Endodermal cell (in vitro differentiated cells): ENCODE measurements around the gene GTF3C1. TPM values are rescaled to one million over a fixed set of nuclear protein-coding genes. Genes with fewer than 3 reads are reported as not detected.

ENCODE experiments used
- DNase-seq: peaks from one replicate; pipeline ENCODE4 v3.0.0-alpha.2; 2017
- H3K27ac ChIP-seq: 2 replicates; pipeline ENCODE4 v1.5.1; 2013; ENCODE audit warnings: mild to moderate bottlenecking, low read depth, low read length, moderate library complexity
- H3K27me3 ChIP-seq: 2 replicates; pipeline ENCODE4 v1.6.1; 2013; ENCODE audit warnings: mild to moderate bottlenecking, low read length, moderate library complexity; ENCODE audit not compliant: insufficient read depth, control insufficient read depth, poor library complexity, severe bottlenecking
- H3K36me3 ChIP-seq: 2 replicates; pipeline ENCODE4 v1.7.0; 2013; ENCODE audit warnings: mild to moderate bottlenecking, low read length, moderate library complexity; ENCODE audit not compliant: control insufficient read depth, insufficient read depth
- H3K4me1 ChIP-seq: one replicate; pipeline ENCODE4 v1.7.0; 2013; ENCODE audit warnings: low read length; ENCODE audit not compliant: control insufficient read depth, insufficient read depth
- H3K4me3 ChIP-seq: 2 replicates; pipeline ENCODE4 v1.5.1; 2013; ENCODE audit warnings: mild to moderate bottlenecking, low read length, moderate library complexity
- H3K9ac ChIP-seq: 2 replicates; pipeline ENCODE4 v1.6.1; 2013; ENCODE audit warnings: mild to moderate bottlenecking, low read length, moderate library complexity; ENCODE audit not compliant: poor library complexity, severe bottlenecking; ENCODE audit errors: extremely low read depth
- H3K9me3 ChIP-seq: 2 replicates; pipeline ENCODE4 v1.6.1; 2013; ENCODE audit warnings: mild to moderate bottlenecking, low read length, moderate library complexity; ENCODE audit not compliant: control insufficient read depth
- H3K27ac Mint-ChIP-seq: 2 replicates; pipeline ENCODE4 v1.8.0; 2020; ENCODE audit warnings: mixed read lengths
- H3K27me3 Mint-ChIP-seq: 2 replicates; pipeline ENCODE4 v1.8.0; 2021; ENCODE audit warnings: mild to moderate bottlenecking, mixed read lengths; ENCODE audit not compliant: insufficient read depth
- H3K36me3 Mint-ChIP-seq: 2 replicates; pipeline ENCODE4 v1.8.0; 2020; ENCODE audit warnings: low read depth, mixed read lengths
- H3K4me1 Mint-ChIP-seq: 2 replicates; pipeline ENCODE4 v1.8.0; 2020; ENCODE audit warnings: mixed read lengths
- H3K4me3 Mint-ChIP-seq: 2 replicates; pipeline ENCODE4 v1.8.0; 2020; ENCODE audit warnings: mild to moderate bottlenecking, moderate library complexity, mixed read lengths
- H3K9me3 Mint-ChIP-seq: 2 replicates; pipeline ENCODE4 v1.8.0; 2020; ENCODE audit warnings: mild to moderate bottlenecking, mixed read lengths
- WGBS, 2 experiments: methylation state at CpG; one replicate each; pipeline versions ENCODE4 v1.1.5 to v1.1.7; 2013; ENCODE audit warnings: missing lambda C conversion rate in 2 of 2, mixed read lengths in 1 of 2; ENCODE audit not compliant: insufficient coverage in 1 of 2, insufficient read length in 1 of 2; 5-methylcytosine and 5-hydroxymethylcytosine counted together
- total RNA-seq, 2 donors: library from RNA; stranded (reverse); fragmentation: NEBNext Ultra II Directional in 1 of 2; extraction: Animal tissue kit (Norgen Biotek cat#: 25700) in 1 of 2; gene quantifications; 2 replicates in 1 of 2; 3 replicates in 1 of 2; pipeline ENCODE4 v1.2.1, GENCODE V29; 2021
- TF ChIP-seq, protein P1 (sequence below): fragments of 200-600 bp; sonication (generic); conservative IDR thresholded peaks from 2 replicates; pipeline ENCODE4 v1.5.0; 2021; ENCODE audit warnings: antibody characterized with exemption, mild to moderate bottlenecking

GTF3C1 gene
- total RNA-seq, 2 donors from 2014 or later = 138 TPM

- Mint-ChIP-seq H3K4me3 (no peak overlapping the region), H3K27ac (no peak overlapping the region), H3K36me3 (peaks cover 10% of the 10 kb centered on the region), H3K4me1 (peaks cover 2% of the 10 kb centered on the region), H3K27me3 (no peaks in the 10 kb centered on the region), H3K9me3 (no peaks in the 10 kb centered on the region)
- H3K27ac ChIP-seq = no peak overlapping the region
- TF ChIP-seq, protein P1, sequence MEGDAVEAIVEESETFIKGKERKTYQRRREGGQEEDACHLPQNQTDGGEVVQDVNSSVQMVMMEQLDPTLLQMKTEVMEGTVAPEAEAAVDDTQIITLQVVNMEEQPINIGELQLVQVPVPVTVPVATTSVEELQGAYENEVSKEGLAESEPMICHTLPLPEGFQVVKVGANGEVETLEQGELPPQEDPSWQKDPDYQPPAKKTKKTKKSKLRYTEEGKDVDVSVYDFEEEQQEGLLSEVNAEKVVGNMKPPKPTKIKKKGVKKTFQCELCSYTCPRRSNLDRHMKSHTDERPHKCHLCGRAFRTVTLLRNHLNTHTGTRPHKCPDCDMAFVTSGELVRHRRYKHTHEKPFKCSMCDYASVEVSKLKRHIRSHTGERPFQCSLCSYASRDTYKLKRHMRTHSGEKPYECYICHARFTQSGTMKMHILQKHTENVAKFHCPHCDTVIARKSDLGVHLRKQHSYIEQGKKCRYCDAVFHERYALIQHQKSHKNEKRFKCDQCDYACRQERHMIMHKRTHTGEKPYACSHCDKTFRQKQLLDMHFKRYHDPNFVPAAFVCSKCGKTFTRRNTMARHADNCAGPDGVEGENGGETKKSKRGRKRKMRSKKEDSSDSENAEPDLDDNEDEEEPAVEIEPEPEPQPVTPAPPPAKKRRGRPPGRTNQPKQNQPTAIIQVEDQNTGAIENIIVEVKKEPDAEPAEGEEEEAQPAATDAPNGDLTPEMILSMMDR = no peak
- no peaks in the 10 kb centered on the region for H3K27me3 ChIP-seq
- WGBS, 2 experiments = 97 to 98% methylated on average over 6 to 8 of the region's 8 CpGs
- peaks cover 5% of the 10 kb centered on the region for H3K36me3 ChIP-seq
- DNase-seq = no peak
- no peaks in the 10 kb centered on the region for H3K9me3 ChIP-seq
- H3K4me1 ChIP-seq = no peaks in the 10 kb centered on the region
- H3K4me3 ChIP-seq = no peak overlapping the region
- H3K9ac ChIP-seq = no peak overlapping the region
These were observed 11.5 kb upstream of the GTF3C1 start for GRCh38 chr16:27561216-27561615.

DNA sequence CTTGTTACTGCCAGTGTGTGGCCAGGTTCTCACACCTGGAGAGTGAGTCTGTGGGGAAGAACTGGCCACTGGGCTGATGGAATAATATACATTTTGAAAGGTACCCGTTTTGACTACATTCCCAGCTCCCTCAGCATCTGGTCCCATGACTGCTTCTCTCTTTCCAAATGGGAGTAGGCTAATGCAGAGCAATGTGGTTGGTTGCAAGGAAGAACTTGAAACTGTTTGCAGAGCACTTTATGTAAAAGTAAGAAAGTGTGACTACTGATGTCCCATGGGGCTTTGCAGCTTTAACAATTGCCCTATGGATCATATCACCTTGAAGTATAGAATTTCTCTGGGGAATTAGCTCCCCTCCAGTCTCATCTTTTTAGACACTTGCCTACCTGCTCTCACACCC lies 9.2 kb upstream of the GTF3C1 start:
- H3K9me3 Mint-ChIP-seq = no peaks in the 10 kb centered on the region
- Histone ChIP-seq H3K27ac (no peak overlapping the region), H3K4me3 (no peak overlapping the region), H3K4me1 (no peaks in the 10 kb centered on the region), H3K36me3 (peaks cover 9% of the 10 kb centered on the region), H3K9me3 (no peaks in the 10 kb centered on the region), H3K27me3 (no peaks in the 10 kb centered on the region), H3K9ac (no peak overlapping the region)
- DNase-seq = no peak
- H3K36me3 Mint-ChIP-seq = peaks cover 10% of the 10 kb centered on the region
- 100% methylated on average over 1 of the region's 1 CpG for WGBS, 2 experiments
- no peak overlapping the region for H3K4me3 Mint-ChIP-seq
- H3K27ac Mint-ChIP-seq = no peak overlapping the region
- H3K4me1 Mint-ChIP-seq = peaks cover 2% of the 10 kb centered on the region
- no peaks in the 10 kb centered on the region for H3K27me3 Mint-ChIP-seq
- TF ChIP-seq, protein P1 = no peak

GRCh38 chr16:27558434-27558833 lies 8.7 kb upstream of the GTF3C1 start:
- 92 to 98% methylated on average over 2 to 3 of the region's 3 CpGs for WGBS, 2 experiments
- Mint-ChIP-seq H3K36me3 (peaks cover 10% of the 10 kb centered on the region), H3K4me1 (peaks cover 2% of the 10 kb centered on the region), H3K4me3 (no peak overlapping the region), H3K9me3 (no peaks in the 10 kb centered on the region), H3K27ac (no peak overlapping the region), H3K27me3 (no peaks in the 10 kb centered on the region)
- no peaks in the 10 kb centered on the region for H3K4me1 ChIP-seq
- no peak overlapping the region for H3K27ac ChIP-seq
- no peak overlapping the region for H3K9ac ChIP-seq
- no peak for DNase-seq
- H3K4me3 ChIP-seq = no peak overlapping the region
- H3K27me3 ChIP-seq = no peaks in the 10 kb centered on the region
- TF ChIP-seq, protein P1 = no peak
- no peaks in the 10 kb centered on the region for H3K9me3 ChIP-seq
- peaks cover 9% of the 10 kb centered on the region for H3K36me3 ChIP-seq
